Astrocyte of the cerebellum (primary cell): ENCODE data around the gene DSG3.
A peak's percentile ranks its signal among the peaks of the same experiment; 100 is the strongest.

Experiments
- DNase-seq: peaks from one replicate; pipeline ENCODE4 v3.0.0-alpha.2; 2011; ENCODE audit warnings: low read depth
- H3K4me3 ChIP-seq: 2 replicates; pipeline ENCODE4 v1.5.1; 2011; ENCODE audit warnings: mild to moderate bottlenecking, low read depth, low read length, moderate library complexity
- CTCF ChIP-seq: IDR thresholded peaks from 2 replicates; pipeline ENCODE4 v1.5.1; 2012; ENCODE audit warnings: low read length, low read depth, moderate library complexity, mild to moderate bottlenecking; ENCODE audit errors: missing control alignments
- in situ Hi-C: cut with HindIII; loops from 2 replicates; pipeline ENCODE4 v1.10.0; 2017; ENCODE audit warnings: low sequenced_read_pairs

The DSG3 gene

GRCh38 chr18:31420032-31420431 lies 27.5 kb upstream of the DSG3 start:
- in situ Hi-C loops, result no loop called here
- H3K4me3 ChIP-seq, result no peak overlapping the region
- DNase-seq, result no peak
- no peak for TF ChIP-seq CTCF

- no peak overlapping the region for H3K4me3 ChIP-seq
- no peak for DNase-seq
- TF ChIP-seq CTCF, result no peak
- in situ Hi-C loops, result no loop called here
Observed at GRCh38 chr18:31420524-31420923, 27.0 kb upstream of the DSG3 start.

- TF ChIP-seq CTCF, result peak; percentile 93
- H3K4me3 ChIP-seq, result no peak overlapping the region
- peak; percentile 41 for DNase-seq
- in situ Hi-C loops, result no loop called here
Observed at GRCh38 chr18:31424383-31424988, 23.1 kb upstream of the DSG3 start.

GRCh38 chr18:31426021-31426420 lies 21.5 kb upstream of the DSG3 start:
- H3K4me3 ChIP-seq, result no peak overlapping the region
- DNase-seq, result no peak
- in situ Hi-C loops, result no loop called here
- no peak for TF ChIP-seq CTCF

- no peak for DNase-seq
- in situ Hi-C loops, result no loop called here
- TF ChIP-seq CTCF, result no peak
- H3K4me3 ChIP-seq, result no peak overlapping the region
Observed at GRCh38 chr18:31426871-31427406, 20.6 kb upstream of the DSG3 start.

GRCh38 chr18:31428211-31428610 lies 19.3 kb upstream of the DSG3 start:
- in situ Hi-C loops, result no loop called here
- H3K4me3 ChIP-seq, result no peak overlapping the region
- no peak for DNase-seq
- no peak for TF ChIP-seq CTCF
